NCI-H2029 treated with DMSO at 0.1 percent for 48 hours (cell line): ENCODE results near the gene VSIG8.

Source experiments
- DNase-seq: peaks from one replicate; lab custom pipeline; 2025; lab: John Stamatoyannopoulos, UW

Gene VSIG8

GRCh38 chr1:159883134-159883533 is 20.7 kb upstream of the VSIG8 start:
- no peak for DNase-seq

GRCh38 chr1:159882527-159882862 is 20.0 kb upstream of the VSIG8 start:
- DNase-seq: no peak

DNA sequence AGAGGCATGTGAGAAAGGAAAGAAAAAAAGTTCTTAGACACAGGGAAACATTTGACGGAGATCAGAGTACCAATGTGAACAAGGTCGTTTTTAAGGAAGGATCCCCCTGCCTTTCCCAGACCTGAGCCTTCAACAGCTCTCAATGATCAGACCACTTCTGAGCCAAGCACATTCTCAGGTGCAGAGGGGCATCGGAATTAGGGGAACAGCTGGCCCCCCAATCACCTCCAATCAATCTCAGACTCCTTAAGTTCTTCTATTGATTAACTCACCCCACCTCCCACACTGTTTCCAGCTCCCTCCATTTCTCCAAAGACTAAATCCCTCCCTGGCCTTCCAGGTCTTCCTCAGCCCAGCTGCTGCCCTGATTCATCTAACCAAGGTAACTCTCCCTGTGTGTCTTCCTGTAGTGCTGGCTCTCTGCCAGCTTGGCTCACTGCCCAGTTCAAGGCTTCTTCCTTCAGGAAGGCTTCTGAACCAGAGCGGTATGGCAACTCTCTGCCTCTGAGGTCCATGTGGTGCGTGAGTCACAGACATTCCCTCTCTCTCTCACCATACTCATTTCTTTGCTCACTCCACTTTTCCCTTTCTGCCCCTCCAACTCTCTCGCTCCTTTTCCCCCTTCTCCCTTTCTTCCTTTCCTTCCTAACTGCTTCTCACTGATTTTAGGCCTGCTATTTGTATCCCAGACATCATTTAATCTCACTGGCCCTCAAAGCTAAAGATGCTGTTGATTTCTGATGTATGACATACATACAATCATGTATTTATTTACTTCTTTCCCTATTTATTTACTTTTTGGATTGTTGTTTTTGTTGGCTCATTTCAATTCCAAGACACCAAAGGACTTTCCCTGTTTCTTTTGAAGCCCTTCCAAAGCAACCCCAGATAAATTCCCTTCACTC is 19.4 kb upstream of the VSIG8 start:
- peak; percentile 78 for DNase-seq

GRCh38 chr1:159880430-159880829 is 18.0 kb upstream of the VSIG8 start:
- peak; percentile 9 for DNase-seq

DNA sequence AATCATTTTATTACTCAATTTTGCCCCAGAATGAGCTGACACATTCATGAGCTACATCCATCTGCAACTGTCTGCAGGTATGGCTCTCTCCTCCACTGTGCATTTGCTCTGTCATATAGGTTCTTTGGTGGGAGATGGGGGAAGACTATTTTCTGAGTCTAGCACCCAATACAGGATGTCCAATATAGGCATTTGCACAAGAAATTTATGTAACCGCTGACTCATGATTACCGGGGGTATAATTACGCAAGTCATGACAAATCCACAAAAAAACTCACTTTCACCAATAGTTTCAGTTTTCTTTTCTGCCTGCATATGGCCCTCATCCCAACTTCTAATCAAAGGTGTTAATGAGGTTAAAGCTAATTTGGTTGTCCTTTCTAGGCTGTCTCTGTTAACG is 17.5 kb upstream of the VSIG8 start:
- DNase-seq: no peak

GRCh38 chr1:159879136-159879535 is 16.7 kb upstream of the VSIG8 start:
- no peak for DNase-seq

GRCh38 chr1:159877695-159878444 is 15.4 kb upstream of the VSIG8 start:
- peak; percentile 12 for DNase-seq

- no peak for DNase-seq
Observed at GRCh38 chr1:159873530-159874143, 11.2 kb upstream of the VSIG8 start.

DNA sequence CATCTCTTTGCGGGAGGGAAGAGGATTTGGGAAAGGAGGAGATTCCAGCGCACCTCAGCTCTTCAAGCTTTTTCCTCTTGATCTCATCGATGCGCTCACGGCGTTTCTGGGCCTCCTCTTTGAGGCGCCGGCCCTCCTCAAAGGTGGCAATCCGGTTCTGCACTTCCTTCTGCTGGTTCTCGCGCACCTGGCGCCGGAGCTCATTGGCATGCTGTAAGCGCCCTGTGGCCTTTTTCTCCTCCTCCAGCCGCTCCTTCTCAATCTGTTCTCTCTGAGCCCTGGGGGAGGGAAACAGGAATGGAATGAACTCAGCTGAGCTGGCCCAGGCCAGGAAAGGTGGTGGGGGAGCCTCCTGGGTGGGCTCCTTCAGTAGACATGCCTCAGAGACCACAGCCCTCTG is 10.4 kb upstream of the VSIG8 start:
- no peak for DNase-seq

DNA sequence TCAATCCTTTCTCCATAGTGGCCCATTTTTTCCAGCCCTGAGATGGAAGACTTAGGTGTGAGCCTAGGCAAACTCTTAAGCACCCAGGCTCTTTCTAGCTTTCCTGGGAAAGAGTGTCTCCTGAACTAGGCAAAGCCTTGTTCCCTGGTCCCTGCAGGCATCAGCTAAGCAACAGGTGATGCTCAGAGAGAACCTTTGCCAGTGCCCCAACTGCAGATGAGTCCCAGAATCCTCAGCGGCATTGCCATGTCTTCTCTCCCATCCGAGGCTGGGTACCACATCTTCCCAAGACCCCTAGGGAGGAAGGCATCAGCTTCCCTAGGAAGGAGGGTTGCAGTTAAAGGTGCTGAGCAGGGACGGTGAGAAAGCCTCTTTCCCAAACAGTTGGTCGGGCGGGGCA is 8.2 kb upstream of the VSIG8 start:
- DNase-seq: no peak

GRCh38 chr1:159869607-159870006 is 7.2 kb upstream of the VSIG8 start:
- no peak for DNase-seq

GRCh38 chr1:159869173-159869572 is 6.7 kb upstream of the VSIG8 start:
- no peak for DNase-seq

GRCh38 chr1:159868766-159869165 is 6.3 kb upstream of the VSIG8 start:
- DNase-seq: no peak

DNA sequence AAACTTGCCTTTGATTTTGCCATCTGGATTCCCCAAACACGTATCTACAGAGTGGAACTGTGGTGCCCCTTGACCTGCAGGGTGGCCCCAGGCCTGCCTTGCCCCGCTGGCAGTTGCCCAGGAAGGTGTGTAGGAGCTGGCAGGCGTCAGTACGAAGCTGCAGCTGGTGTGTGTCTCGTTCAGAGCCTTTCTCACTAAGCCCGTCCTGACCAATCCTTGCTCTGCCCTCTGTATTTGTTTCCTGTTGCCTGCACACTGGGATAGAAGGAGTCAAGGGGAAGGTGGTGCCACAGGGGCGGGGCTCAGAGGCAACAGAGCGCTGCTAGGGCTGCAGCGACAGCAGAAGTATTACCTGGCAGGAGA is 5.2 kb upstream of the VSIG8 start:
- DNase-seq: peak; percentile 97

DNA sequence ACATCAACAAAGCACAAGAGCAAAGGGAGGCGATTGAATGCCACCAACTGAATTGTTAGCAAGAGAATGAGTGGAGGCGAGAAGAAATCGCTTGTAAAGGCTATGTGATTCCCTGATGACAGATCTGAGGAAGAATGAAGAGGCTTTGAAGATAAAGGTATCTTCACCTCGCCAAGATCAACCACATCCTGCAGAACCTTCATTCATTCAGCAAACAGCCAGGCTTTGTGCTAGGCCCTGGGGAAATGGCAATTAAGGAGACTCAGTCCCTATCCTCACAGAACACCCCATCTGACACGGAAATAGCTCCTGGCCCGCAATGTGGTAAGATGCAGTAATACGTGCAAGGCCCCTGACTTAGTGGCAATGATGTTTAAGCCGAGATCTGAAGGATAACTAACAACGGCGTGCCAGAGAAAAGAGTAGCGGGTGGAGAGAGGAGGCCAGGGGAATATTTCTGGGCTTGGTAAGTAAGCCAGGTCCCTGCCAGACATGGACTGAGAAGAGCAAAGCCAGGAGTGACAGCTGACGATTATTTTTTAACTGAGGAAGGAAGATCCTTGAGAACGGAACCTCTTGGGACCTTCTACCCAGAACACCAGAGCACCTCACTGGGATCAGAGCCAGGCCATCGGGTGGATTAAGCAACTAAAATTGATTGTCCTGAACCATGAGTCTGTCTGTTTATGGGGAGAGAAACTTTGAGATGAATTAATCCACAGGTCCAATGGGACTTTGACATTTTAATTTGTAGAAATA is 4.6 kb upstream of the VSIG8 start:
- no peak for DNase-seq

DNA sequence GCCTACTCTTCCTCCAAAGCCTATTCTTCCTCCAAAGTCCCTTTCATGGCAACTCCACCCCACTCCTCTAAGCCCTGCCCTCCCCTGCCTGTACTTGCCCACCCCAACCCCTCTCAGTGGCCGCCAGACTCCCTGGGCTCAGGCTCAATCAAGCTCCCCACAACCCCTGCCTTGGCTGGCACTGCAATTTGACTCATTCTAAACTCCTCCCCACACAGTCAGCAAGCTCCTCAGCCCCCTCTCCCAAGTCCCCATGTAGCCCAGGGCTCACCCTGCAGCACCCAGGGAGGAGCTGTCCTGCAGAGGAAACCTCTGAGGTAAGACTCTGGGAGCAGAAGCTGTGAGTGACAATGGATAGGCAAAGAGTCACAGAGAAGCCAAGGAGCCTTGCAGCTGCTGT is 3.6 kb upstream of the VSIG8 start:
- no peak for DNase-seq

DNA sequence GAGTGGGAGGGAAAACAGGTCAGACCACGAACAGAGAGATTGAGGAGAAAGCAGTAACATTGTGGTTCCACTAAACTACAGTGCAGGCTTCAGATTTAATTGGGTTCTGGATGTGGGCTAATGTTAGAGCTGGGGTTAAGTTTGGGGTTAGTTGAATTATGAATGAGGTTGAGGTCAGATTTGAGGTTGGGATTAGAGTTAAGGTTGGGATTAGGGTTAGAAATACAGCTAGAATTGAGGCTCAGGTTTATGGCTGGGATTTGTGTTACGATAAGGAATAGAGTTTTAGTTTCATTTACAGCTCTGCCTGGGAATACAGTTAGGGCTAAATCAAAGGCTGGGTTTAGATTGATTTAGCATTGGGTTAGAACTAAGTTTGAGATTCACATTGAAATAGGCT is 1.8 kb upstream of the VSIG8 start:
- no peak for DNase-seq

DNA sequence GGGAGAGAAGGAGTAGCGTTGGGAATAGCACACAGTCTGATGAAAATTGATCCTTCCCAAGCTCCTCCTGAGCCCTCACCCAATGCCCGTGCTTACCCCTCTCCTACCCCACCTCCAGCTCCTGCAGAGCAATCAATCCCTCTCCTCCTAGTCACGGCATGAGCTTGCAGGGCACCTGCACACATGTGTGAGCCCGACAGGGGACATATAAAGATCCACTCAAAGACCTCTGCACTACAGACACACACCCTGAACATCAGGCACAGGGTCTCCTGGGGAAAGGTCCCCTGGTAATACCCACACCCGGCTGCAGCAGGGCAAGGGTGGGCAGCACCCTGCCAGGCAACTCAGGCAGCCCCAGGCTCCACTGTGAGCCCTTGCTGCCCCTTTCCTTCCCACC is 426 bp downstream of the VSIG8 start:
- DNase-seq: no peak

GRCh38 chr1:159861218-159861617 is 1.2 kb downstream of the VSIG8 start:
- DNase-seq: no peak

DNA sequence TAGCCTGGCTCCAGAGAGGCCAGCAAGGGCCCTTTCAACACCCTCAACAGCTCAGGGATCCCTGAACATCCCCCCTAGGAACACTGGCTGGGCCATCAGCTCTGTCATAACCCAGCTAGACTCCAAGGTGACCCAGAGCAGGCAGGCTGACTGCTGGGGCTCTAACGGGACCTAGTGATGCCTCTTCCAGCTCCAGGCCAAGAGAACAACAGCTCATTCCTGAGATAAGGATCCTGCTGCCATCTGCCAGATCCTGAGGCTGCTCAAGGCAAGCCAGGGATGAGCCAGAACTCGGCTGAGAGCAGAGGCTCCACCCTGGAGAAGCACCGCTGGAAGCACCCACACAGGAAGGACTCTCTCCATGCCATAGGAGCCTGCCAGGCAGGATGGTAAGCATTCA is 2.0 kb downstream of the VSIG8 start:
- DNase-seq: no peak

DNA sequence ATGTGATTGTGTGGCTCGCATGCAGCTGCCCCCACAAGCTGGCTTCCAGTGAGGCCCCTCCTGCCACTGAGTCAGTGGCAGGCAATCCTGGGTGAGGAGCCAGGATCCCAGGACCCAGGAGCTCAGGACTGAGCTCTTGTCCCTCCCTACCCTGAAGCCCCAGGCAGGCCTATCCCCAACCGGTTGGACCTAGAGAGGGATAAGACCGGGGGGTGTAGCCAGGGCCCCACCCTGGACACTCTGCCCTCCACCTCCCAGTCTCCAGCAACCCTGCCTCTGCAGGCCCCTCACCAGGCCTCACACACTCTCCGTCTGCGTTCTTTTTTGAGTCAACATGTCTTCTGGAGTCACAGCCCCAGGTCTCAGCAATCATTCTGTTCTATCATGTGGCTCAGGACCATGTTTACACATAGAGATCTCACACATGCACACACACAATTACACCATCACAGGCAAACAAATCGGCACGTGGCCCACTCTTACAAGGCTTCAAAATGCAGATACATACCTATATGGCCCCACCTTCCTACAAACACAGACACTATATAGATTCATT is 2.6 kb downstream of the VSIG8 start:
- no peak for DNase-seq

DNA sequence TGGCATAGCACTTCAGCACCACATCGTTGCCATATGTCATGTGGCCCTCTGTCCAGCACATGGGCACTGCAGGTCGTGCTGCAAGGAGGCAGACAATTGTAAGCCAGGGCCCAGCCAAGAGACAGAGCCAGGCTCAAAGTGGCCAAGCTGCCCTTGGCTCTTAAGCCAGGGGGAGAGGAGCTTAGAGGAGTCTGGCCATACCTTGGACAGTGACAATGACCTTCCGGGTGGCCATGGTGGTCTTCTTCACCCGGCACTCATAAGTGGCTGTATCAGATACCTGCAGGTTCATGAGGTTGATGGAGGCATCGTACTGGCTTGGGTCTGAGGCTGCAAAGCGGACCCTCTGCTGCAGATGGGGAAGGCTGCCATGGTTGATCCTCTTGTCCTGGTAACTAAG is 4.6 kb downstream of the VSIG8 start:
- no peak for DNase-seq
